H1 (cell line): ENCODE measurements around the gene FBXO38.

ENCODE experiments used
- CREB1 ChIP-seq: IDR thresholded peaks from 2 replicates; pipeline ENCODE4 v1.6.1; 2012; ENCODE audit warnings: inconsistent platforms
- E2F6 ChIP-seq: IDR thresholded peaks from 2 replicates; pipeline ENCODE4 v1.6.1; 2012; ENCODE audit warnings: inconsistent platforms
- FOSL1 ChIP-seq: IDR thresholded peaks from 2 replicates; pipeline ENCODE4 v1.6.1; 2011; ENCODE audit warnings: mild to moderate bottlenecking, low read depth, low read length, moderate library complexity; ENCODE audit not compliant: insufficient read depth
- JUN ChIP-seq: IDR thresholded peaks from 2 replicates; pipeline ENCODE4 v1.6.1; 2011; ENCODE audit warnings: low read depth, mild to moderate bottlenecking, improper control_type of control experiment, low read length
- POLR2AphosphoS5 ChIP-seq: IDR thresholded peaks from 2 replicates; pipeline ENCODE4 v1.6.1; 2011; ENCODE audit warnings: low read depth, low read length

GRCh38 chr5:148467958-148468357 is 84.2 kb downstream of the FBXO38 start:
- TF ChIP-seq JUN (no peak), CREB1 (no peak), FOSL1 (no peak), E2F6 (no peak), POLR2AphosphoS5 (no peak)
